Chondrocyte (in vitro differentiated cells): ENCODE data around the gene DDO. TPM values are rescaled to one million over a fixed set of nuclear protein-coding genes. Genes with fewer than 3 reads are reported as not detected.

ENCODE experiments used
- DNase-seq: peaks from one replicate; pipeline ENCODE4 v3.0.0; 2021; ENCODE audit warnings: mixed read lengths, low spot score
- H3K27ac Mint-ChIP-seq: one replicate; pipeline ENCODE4 v1.8.0; 2021; ENCODE audit warnings: mild to moderate bottlenecking, moderate library complexity, mixed read lengths; ENCODE audit not compliant: unreplicated experiment
- H3K27me3 Mint-ChIP-seq: 2 replicates; pipeline ENCODE4 v1.8.0; 2021; ENCODE audit warnings: low read depth, mixed read lengths
- H3K36me3 Mint-ChIP-seq: 2 replicates; pipeline ENCODE4 v1.8.0; 2021; ENCODE audit warnings: low read depth, mixed read lengths
- H3K4me1 Mint-ChIP-seq: 2 replicates; pipeline ENCODE4 v1.8.0; 2021; ENCODE audit warnings: low read depth, mild to moderate bottlenecking, mixed read lengths
- H3K4me3 Mint-ChIP-seq: one replicate; pipeline ENCODE4 v1.8.0; 2021; ENCODE audit warnings: mild to moderate bottlenecking, moderate library complexity, mixed read lengths; ENCODE audit not compliant: unreplicated experiment
- H3K9me3 Mint-ChIP-seq: 2 replicates; pipeline ENCODE4 v1.8.0; 2021; ENCODE audit warnings: low read depth, mixed read lengths
- total RNA-seq: library from RNA; stranded (reverse); gene quantifications from 3 replicates; pipeline ENCODE4 v1.2.1, GENCODE V29; 2021
- TF ChIP-seq, protein P1 (sequence below): fragments of 200-600 bp; sonication (generic); IDR thresholded peaks from 2 replicates; pipeline ENCODE4 v1.5.0; 2021; ENCODE audit warnings: antibody characterized with exemption, mild to moderate bottlenecking, moderate library complexity

DDO gene
- total RNA-seq, 1 donor from 2014 or later: not detected

DNA sequence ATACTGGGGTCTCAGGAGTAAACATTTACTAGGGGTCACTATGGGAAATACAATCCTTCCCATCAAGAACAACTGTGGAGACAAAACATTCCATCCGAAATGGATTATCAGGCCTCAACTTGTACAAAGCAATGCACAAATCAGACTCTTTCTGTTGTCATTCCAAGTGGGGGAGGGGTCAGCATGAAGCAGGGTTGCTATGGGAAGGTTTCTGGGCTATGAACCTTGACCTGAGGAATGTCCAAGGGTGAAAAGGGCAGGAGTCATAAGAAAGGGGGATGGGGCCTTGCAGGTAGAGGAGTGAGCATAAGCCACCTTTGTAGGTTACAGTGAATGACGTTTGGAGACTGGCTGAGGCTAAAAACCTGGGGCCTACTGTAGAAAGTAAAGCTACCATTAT, 60.4 kb downstream of the DDO start:
- Mint-ChIP-seq H3K4me3 (no peak overlapping the region), H3K9me3 (no peaks in the 10 kb centered on the region), H3K27ac (no peak overlapping the region), H3K36me3 (peaks cover 8% of the 10 kb centered on the region), H3K4me1 (peaks cover 23% of the 10 kb centered on the region), H3K27me3 (peaks cover 29% of the 10 kb centered on the region)
- TF ChIP-seq, protein P1, sequence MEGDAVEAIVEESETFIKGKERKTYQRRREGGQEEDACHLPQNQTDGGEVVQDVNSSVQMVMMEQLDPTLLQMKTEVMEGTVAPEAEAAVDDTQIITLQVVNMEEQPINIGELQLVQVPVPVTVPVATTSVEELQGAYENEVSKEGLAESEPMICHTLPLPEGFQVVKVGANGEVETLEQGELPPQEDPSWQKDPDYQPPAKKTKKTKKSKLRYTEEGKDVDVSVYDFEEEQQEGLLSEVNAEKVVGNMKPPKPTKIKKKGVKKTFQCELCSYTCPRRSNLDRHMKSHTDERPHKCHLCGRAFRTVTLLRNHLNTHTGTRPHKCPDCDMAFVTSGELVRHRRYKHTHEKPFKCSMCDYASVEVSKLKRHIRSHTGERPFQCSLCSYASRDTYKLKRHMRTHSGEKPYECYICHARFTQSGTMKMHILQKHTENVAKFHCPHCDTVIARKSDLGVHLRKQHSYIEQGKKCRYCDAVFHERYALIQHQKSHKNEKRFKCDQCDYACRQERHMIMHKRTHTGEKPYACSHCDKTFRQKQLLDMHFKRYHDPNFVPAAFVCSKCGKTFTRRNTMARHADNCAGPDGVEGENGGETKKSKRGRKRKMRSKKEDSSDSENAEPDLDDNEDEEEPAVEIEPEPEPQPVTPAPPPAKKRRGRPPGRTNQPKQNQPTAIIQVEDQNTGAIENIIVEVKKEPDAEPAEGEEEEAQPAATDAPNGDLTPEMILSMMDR: no peak
- DNase-seq: no peak

DNA sequence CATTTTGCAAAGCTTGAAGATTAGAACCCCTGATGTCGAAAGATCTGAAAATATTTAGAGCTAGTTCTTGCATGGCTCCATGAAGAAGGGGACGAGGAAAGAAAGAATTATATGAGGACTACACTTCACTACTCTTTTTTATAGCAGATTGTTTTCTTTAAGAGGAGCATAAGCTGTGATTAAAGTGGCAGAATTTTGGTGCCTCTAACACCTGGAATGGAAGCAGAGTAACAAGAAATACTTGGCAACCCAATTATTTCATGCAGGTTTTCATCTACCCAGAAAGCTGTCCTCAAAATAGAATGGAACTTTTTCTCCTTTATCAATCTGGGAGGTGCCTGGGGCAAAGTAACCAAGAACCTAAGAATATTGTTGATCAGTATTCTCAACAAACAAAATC, 61.2 kb downstream of the DDO start:
- Mint-ChIP-seq H3K27ac (no peak overlapping the region), H3K4me1 (peaks cover 19% of the 10 kb centered on the region)

DNA sequence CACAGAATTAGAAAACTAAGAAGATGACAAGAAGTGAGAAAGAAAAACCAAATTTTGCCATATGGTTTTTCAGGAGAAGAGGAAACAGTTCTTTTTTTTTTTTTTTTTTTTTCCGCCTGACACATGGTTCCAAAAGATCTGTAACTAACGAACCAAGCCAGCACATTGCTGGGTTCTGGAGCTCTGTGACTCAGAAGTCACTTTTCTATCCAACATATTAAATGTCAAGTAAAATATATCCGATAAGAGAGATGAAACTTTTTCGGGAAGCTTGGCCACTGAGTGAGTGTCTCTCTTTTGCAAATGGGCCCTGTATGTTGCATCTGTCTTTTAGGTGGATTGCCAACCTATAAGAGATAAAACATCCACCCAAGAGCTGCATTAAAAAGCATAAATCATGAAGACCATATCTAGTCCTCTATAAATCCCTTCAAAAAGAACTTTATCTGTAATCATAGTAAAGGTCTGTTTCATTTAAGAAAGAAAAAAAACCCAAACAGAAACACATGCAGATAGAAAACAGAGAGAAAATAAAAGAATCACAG, 61.8 kb downstream of the DDO start:
- Mint-ChIP-seq H3K27ac (no peak overlapping the region), H3K27me3 (peaks cover 18% of the 10 kb centered on the region), H3K36me3 (peaks cover 8% of the 10 kb centered on the region), H3K9me3 (no peaks in the 10 kb centered on the region), H3K4me3 (no peak overlapping the region), H3K4me1 (peaks cover 18% of the 10 kb centered on the region)
- TF ChIP-seq, protein P1: no peak
- no peak for DNase-seq

More for the DNA sequence above, 61.2 kb downstream of the DDO start:
- H3K9me3 Mint-ChIP-seq: no peaks in the 10 kb centered on the region
- H3K4me3 Mint-ChIP-seq: no peak overlapping the region
- no peak for DNase-seq
- H3K27me3 Mint-ChIP-seq: peaks cover 24% of the 10 kb centered on the region
- H3K36me3 Mint-ChIP-seq: peaks cover 8% of the 10 kb centered on the region
- TF ChIP-seq, protein P1: no peak

DNA sequence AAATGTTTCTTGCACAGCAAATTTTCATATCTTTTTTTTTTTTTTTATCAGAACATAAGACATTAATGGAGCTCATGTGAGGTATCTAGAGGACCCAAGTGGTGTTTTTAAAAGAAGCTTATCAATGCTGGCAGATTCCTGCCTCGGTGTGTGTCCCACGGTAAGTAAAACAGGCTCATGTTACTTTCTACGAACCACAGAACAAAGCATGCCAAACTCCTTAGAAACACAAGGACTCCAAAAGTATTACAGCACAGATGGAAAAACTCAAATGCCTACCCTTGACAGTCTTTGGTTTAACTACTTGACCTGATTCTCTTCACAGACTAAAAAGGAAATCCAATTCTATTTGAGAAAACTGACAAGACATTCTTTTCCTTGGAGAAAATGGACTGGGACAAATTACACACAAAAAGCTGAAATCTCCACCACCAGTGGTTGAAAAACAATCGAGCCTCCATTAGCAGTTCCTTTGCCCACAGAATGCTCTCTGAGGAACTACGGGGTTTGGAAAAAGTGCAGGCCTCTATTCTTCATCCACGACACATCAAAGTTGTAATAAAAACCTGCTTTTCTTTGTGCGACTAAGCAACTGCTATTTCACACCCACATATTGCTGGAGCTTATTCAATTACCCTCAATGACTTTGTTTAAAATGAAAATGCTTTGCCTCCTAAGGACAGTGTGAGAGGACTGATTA, 62.7 kb downstream of the DDO start:
- TF ChIP-seq, protein P1: no peak
- Mint-ChIP-seq H3K4me1 (peaks cover 16% of the 10 kb centered on the region), H3K36me3 (peaks cover 8% of the 10 kb centered on the region), H3K4me3 (no peak overlapping the region), H3K9me3 (no peaks in the 10 kb centered on the region), H3K27me3 (peaks cover 17% of the 10 kb centered on the region), H3K27ac (no peak overlapping the region)
- DNase-seq: no peak

DNA sequence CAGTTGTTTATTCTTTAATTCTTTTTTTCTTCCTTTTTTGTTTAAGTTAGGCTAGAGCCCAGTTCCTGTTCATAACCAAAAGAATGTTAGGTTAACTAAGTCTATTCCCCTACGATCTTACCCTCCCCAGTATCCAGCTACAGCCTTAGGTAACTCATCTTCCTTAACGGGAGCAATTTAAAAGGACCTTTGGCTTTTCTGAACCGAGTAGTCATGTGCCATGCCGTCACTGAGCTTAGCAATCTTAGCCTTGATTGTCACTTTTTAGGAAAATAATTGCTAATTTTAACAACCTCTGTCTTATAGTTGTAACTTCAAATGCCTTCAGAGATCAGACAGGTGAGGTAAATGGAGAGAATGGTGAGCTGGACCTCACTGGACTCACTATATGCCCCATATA, 63.4 kb downstream of the DDO start:
- DNase-seq: no peak
- H3K9me3 Mint-ChIP-seq: no peaks in the 10 kb centered on the region
- peaks cover 14% of the 10 kb centered on the region for H3K4me1 Mint-ChIP-seq
- peaks cover 13% of the 10 kb centered on the region for H3K27me3 Mint-ChIP-seq
- no peak overlapping the region for H3K27ac Mint-ChIP-seq
- peaks cover 7% of the 10 kb centered on the region for H3K36me3 Mint-ChIP-seq
- no peak overlapping the region for H3K4me3 Mint-ChIP-seq
- TF ChIP-seq, protein P1: no peak
